CMK (cell line): ENCODE measurements around the gene SPIRE1.
"Not testable (repeated sequence)": the region's sequence is repeated elsewhere in the genome, so short reads cannot be mapped to it uniquely, and the experiment has no call there.

Source experiments
- DNase-seq: peaks from one replicate; pipeline ENCODE4 v3.0.0-alpha.2; 2010; ENCODE audit warnings: low read depth

Gene SPIRE1

DNA sequence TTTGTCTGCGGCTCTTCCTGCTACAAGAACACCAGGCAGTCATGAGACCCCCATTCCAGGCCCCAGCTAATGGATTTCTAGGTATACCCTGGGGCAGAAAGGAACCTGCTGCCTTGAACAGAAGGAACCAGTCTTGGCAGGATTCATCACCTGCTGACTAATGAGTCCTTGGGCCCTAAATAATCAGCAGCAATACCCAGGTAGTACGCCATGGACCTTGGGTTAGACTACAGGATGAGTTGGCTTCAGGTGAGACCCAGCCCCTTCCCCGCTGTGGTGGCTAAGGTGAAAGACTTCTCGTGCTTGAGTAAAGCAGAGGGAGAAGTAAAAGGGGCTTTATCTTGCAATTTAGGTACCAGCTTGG, 105.0 kb downstream of the SPIRE1 start:
- DNase-seq, result no peak

DNA sequence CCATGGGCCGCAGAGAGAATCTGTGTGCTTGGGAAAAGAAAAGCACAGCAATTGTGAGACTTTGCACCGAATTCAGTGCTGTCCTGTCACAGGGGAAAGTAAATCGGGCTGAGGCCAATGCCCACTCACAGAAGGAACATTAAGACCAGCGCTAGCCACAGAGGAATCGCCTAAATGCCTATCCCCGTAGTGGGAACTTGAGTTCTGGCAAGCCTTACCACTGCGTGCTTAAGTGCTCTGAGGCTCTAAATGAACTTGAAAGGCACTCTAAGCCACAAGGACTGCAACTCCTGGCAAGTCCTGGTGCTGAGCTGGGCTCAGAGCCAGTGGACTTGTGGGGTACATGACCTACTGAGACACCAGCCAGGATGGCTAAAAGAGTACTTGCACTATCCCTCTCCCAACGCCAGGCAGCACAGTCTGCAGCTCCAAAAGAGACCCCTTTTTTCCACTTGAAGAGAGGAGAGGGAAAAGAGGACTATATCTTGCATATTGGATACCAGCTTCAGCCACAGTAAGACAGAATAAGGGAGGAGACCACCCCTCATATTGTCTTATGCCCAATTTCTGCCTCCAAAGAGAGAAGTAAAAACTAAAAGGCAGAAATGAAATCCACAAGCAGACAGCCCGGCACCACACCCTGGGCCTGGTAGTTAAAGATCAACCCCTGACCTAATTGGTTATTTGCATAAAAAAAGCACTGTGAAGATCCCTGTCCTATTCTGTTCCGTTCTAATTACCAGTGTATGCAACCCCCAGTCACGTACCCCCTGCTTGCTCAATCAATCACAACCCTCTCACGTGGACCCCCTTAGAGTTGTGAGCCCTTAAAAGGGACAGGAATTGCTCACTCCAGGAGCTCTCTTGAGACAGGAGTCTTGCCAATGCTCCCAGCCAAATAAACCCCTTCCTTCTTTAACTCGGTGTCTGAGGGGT, 105.7 kb downstream of the SPIRE1 start:
- not testable (repeated sequence) for DNase-seq

DNA sequence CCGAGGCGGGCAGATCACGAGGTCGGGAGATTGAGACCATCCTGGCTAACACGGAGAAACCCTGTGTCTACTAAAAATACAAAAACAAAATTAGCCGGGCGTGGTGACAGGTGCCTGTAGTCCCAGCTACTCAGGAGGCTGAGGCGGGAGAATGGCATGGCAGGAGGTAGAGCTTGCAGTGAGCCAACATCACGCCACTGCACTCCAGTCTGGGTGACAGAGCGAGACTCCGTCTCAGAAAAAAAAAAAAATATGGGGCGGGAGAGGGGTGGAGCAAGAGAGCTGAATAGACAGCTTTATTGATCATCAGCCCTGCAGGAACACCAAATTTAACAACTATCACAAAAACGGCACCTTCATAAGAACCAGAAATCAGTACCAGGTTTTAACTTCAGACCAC, 106.4 kb downstream of the SPIRE1 start:
- not testable (repeated sequence) for DNase-seq

DNA sequence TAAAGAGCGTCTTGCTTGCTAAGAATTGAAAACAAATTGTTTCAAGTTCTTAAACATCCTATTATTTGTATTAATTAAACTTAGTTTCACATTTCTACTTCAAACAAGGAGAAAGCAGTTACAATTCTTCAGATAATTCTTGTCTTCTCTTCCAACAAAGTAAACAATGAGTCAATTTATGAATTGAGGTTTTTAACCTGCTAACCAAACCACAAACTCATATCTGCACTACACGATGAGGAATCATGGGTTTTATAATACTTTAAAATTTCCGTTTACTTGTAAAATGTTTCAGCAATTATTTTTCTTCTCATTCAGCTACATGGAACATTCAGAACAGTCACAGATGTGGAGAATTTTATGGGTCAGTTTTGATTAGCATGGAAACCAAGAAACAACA, 114.2 kb downstream of the SPIRE1 start:
- no peak for DNase-seq

- no peak for DNase-seq
Measured at GRCh38 chr18:12540751-12541150, 117.2 kb downstream of the SPIRE1 start.

GRCh38 chr18:12539158-12539557, 118.7 kb downstream of the SPIRE1 start:
- DNase-seq, result not testable (repeated sequence)

DNA sequence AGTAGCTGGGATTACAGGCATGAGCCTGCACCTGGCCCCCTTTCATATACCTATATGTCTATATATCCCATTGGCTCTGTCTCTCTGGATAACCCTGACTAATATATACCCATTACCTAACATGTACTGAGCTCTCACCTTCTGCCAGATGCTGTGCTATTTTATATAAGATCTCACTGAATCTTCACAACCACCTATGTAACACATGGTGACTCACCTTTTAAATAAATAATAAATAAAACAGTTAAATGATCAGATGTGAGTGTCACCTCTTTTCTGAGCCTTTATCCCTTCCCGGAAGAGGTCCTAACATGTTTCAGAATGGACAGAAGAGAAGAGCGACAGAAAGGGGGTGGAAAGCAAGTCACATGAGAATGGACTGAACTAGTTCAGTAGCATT, 123.1 kb downstream of the SPIRE1 start:
- no peak for DNase-seq

DNA sequence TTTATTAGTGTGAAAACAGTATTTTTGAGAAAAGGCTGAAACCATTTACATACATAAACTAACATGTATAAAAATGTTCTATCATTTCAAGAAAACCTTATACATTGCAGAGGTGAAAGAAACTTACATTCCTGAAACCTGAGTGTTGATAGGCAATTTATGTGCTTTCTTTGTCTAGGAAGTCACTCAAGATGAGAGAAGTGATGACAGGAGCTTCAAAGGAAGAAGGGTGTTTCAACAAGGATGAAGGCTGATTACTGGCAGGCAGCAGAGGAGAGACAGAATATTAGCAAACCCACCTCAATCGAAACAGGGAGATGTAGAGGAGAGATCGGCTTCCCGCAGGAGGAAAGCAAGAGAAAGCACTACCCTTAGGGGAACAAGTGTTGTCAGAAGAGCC, 125.2 kb downstream of the SPIRE1 start:
- no peak for DNase-seq

GRCh38 chr18:12531749-12532148, 126.2 kb downstream of the SPIRE1 start:
- DNase-seq, result no peak

- no peak for DNase-seq
Measured at GRCh38 chr18:12520442-12520992, 137.4 kb downstream of the SPIRE1 start.

DNA sequence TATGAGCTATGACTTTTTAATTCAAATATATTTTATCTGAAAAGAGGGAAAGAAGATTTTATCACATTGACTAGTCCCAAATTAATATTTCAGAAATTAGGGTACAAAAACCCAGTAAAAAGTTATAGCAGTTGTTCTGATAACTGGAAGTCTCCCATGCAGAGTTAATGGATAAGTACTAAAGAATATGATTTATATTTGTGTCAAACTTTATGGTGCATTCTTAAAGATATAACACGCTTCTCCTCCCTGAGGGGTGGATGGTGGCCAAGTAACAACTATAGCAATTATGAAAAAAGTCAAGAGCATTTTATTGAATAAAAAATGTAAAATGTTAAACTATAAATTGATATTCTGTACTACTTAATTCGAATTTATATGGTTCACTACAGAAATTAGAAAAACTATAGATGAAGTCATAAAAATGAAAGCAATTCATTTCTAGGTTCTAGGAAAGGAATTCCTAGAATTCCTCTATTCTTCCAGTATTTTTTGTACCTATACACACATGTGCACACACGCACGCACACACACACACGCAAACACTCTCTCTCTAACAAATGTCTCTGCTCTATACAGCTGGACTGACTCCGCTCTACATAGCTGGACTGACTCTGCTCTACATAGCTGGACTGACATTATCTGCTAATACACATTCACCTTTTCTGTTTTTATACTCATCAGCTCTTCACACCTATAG, 138.9 kb downstream of the SPIRE1 start:
- DNase-seq, result no peak

DNA sequence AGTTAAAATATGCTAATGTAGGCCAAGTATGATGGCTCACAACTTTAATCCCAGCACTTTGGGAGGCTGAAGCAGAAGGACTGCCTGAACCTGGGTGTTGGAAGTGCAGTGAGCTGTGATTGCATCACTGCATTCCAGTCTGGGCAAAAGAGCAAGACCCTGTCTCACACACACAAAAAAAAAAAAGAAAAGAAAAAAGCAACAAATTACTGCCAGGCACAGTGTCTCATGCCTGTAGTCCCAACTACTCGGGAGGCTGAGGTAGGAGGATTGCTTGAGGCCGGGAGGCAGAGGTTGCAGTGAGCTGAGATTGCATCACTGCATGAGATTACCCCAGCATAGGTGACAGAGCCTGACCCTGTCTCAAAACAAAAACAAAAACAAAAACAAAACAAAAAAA, 139.6 kb downstream of the SPIRE1 start:
- DNase-seq, result no peak

DNA sequence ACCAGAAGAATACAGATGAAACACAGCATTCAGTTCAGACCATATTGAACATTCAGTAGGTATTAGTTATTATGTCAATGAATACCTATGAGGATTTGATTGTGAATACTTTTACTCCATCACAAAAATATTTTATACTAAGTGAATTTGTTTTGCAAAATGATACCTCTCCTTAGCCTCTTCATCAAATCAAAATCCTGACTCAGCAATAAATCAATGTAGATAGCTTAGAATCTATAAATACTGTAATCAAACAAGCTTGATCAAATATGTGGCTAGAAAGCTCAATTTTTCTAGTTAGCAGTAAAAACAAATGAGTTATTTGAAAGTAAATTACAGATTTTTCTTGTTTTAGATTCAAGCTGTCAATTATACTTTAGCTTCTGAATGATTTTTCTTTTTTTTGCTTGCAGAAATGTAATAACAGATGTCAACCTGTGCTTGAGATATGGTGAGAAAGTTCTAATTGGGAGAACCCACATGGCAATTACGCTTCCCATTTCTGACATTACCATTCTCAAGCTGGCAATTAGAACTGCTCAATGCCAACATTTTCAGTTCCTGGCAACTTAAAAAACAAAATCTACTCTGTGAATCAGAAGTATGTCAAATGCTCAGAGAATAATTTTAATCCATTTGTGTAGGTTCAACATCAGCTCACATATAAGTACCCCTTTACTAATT, 140.6 kb downstream of the SPIRE1 start:
- no peak for DNase-seq

DNA sequence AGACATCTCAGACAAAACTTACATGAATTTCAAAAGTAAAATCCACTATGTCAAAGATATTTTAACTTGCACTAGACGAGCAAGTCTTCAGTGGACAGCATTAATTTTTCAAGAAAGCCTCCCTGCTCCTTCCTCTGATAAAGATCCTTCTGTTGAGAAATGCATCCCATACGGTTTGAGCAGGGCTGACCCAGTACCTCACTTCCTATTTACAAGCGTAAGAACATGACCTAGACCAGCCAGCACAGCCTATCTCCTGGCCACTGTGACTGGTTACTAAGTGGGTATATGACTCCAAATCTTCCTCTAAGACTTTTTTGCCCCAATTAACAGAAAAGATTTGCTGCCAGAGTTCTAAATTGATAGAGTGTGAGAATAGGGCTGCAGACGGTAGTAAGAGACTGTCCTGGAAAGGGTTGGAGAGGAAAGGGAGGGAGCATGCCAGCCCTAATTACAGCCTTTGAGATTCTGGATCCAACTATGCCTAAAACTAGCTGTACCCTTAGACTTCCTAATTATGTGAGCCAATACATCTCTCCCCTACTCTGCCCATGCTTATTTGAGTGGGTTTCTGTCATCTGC, 141.8 kb downstream of the SPIRE1 start:
- DNase-seq, result no peak

DNA sequence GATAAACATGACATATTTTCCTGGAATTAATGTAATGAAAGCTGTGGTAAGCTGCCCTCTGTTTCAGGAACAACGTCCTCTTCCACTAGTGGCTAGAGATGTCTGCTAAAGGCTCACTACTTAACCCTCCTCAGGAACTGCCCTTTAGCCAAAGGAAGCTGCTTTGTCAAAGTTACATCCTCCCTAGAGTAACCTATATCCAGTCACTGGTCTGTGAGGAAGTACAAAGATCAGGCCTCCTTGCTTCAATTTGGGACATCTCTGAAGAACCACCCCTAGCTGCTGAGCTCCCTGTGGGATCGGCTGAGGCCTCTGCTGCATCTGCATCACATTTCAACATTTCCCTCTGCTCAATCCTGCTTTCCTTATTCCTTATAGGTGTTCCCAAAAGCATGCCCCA, 142.4 kb downstream of the SPIRE1 start:
- no peak for DNase-seq

- DNase-seq, result no peak
Measured at GRCh38 chr18:12507007-12507406, 150.9 kb downstream of the SPIRE1 start.

DNA sequence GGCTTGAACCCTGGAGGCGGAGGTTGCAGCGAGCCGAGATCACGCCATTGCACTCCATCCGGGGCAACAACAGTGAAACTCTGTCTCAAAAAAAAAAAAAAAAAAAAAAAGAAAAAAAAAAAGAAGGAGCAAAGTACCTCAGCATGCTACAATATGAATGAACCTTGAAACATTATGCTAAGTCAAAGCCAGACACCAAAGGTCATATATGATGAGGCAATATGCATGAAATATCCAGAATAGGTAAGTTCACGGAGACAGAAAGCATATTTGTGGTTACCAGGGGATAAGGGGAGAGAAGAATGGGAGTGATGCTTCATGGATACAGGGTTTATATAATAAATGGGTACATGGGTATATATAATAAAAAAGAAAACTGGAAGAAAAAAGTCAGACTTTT, 156.9 kb downstream of the SPIRE1 start:
- no peak for DNase-seq

DNA sequence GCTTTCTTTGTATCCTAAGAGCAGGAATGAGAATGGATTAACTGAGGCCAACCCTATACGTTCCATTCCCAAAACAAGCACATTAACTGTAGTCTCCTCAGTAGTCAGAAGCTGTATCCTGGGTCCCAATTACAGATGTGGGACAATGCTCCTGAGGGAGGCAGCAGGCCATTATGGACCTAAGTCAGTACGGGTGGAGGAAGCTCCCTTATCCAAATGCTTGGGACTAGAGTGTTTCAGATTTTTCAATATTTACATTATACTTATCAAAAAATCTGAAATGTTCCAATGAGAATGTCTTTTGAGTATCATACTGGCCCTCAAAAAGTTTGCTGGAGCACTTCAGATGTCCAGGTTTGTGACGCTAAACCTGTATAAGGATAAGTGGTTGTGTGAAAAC, 160.1 kb downstream of the SPIRE1 start:
- no peak for DNase-seq

DNA sequence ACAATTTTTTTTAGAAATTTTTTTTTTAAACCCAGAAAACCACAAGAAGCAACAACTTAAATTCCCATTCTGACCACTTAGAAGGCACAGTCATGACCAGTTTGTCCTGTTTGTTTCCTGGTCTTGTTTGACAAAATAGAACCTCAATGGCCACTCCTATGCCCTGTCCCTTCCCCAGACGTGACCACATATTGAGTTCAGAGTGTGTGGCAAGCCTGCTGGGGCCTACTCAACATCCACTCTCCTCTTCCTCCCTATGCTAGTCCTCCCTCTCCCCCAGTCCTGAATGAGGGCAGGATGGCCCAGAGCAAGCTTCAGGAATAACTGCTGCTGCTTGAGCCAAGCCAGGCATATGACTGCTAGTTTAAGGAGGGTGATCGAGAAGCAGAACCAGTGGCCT, 160.6 kb downstream of the SPIRE1 start:
- no peak for DNase-seq

- DNase-seq, result no peak
Measured at GRCh38 chr18:12492907-12493306, 165.0 kb downstream of the SPIRE1 start.

DNA sequence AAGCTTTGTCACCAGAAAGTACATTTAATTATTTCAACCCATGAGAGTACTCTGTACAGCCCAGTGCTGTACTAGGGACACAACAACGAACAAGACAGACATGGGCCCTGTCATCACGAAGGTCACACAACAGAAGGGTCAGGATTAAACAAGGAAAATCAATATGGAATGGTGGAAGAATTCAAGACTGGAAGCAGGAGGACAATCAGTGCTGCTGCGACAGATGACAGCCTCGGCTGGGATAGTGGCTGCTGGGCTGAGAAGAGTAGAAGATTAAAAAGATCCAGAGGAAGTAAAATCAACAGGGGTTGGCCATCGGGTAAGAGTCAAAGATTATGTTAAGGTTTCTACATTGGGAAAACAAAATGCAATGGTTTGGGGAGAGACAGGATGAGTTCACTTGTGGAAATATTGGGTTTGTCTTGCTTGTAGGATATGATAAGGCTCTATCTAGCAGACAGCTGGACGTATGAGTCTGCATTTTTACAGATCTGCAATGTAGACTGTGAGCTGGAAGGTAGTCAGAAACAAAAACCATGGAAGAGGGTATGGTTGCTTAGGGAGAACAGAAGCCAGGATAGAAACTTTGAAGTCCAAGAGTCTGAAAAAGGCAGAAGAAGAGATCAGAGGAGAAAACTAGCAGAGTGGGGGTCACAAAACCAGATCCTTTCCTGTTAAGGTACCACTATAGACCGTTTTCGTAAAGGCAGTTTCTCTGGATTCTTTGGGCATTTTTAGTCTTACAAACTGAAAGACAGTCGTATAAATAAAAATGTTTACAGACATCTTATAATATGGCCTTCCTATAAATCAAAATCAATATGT, 166.1 kb downstream of the SPIRE1 start:
- no peak for DNase-seq
